ENCODE data around the gene EFCAB6. TPM values are rescaled to one million over a fixed set of nuclear protein-coding genes. Genes with fewer than 3 reads are reported as not detected.

EFCAB6 gene
- total and polyA plus RNA-seq, 2 of the 13 experiments (the other 11 are each of a cell fraction or from before 2014, with no cell fraction given) = not detected

DNA sequence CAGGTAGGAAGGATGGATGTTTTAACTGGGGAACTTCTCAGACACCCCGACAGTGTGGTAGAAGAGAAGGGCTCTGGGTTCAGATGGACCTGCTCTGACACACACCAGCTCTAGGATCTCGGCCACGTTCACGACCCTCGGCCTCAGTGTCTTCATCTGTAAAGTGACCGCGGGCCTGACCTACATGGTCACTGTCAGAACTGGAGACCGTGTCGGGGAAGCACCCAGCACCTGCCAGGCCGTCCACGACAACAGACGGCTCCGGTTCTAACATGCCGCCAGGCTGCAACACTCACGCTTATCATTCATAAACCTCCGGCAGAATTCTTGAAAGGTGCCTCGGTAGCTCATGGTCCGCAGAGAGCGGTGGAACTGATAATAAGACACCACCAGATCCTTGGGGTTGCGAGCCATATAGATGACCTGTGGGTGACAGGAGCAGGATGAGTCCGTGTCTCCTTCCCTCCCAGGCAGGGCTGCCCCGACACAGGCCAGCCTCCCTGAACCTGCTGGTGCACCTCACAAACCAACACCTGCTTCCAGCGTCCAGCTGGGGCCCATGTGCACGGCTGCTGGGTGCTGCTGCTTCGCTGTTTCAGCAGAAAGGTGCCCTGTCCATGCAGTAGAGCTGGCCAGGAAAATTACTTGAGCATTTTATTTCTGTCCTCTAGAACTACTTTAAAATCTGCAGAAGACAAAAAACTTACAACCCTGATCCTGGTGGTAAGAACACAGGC lies 26.6 kb upstream of the EFCAB6 start (continued):
- TF ChIP-seq TBP (CRISPR knock-in tag; IDR thresholded peaks at IDR 0.05) (no peak), REXO4 (CRISPR knock-in tag; IDR thresholded peaks at IDR 0.05; ENCODE audit: borderline replicate concordance) (no peak), PCBP2 (optimal IDR thresholded peaks at IDR 0.05; ENCODE audit: low read depth, low read length, poor library complexity, severe bottlenecking) (no peak), SCMH1 (CRISPR knock-in tag; IDR thresholded peaks at IDR 0.05; ENCODE audit: borderline replicate concordance) (no peak), TCF7 (IDR thresholded peaks at IDR 0.05; ENCODE audit: low read depth) (no peak)
- TF ChIP-seq, protein P1, sequence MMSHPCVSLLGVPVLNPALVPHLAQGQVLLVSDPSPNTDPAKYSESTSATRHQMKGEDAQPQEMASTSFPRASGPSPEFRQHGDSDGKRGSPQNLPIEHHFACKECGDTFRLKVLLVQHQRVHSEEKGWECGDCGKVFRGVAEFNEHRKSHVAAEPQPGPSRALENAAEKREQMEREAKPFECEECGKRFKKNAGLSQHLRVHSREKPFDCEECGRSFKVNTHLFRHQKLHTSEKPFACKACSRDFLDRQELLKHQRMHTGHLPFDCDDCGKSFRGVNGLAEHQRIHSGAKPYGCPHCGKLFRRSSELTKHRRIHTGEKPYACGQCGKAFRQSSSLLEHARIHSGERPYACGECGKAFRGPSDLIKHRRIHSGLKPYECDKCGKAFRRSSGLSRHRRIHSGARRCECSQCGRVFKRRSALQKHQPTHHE (CRISPR knock-in tag; IDR thresholded peaks at IDR 0.05; ENCODE audit: borderline replicate concordance) = no peak

DNA sequence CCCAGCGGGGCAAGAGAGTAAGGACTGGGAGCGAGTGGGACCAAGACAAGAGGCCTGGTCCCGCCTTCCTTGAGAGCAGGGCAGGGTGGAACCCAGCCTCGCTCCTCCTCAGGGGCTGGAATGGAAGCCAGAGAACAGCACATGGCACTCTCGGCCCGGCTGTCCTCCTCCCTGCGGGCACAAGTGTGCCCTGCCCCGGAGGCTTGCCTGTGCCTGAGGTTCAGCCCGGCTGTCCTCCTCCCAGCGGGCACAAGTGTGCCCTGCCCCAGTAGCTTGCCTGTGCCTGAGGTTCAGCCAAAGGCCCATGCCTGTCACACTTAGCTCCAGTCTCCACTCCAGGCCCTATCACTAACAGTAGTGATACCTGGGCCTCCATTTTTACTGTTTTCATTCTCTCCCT lies 26.1 kb upstream of the EFCAB6 start:
- H3K9ac ChIP-seq (ENCODE audit: insufficient read depth, low read depth, low read length) = no peak overlapping the region
- no peaks in the 10 kb centered on the region for H3K79me2 ChIP-seq (ENCODE audit: insufficient read depth, low read length)
- H3K4me2 ChIP-seq (ENCODE audit: low read depth, low read length) = no peak overlapping the region
- H3K4me3 ChIP-seq (replicated peaks in 1 of 3; ENCODE audit: insufficient read depth in 1 of 3, low read depth in 2 of 3, low read length in 3 of 3) = no peak overlapping the region
- WGBS (ENCODE audit: low lambda C conversion rate) = 0% methylated on average over 1 of the region's 10 CpGs
- no peak for FAIRE-seq
- no peak for TF ChIP-seq ZNF83 (CRISPR knock-in tag; IDR thresholded peaks at IDR 0.05; ENCODE audit: borderline replicate concordance)
- no peak overlapping the region for H2AFZ ChIP-seq (ENCODE audit: low read length)
- no peak for ATAC-seq
- in situ Hi-C loops (cut with HindIII; ENCODE audit: extremely low pct_ligation_motif_present, low pct_unique_long_range_greater_than_20kb) (no loop called here), intact Hi-C loops (cut with micrococcal nuclease; ENCODE audit: unreplicated experiment) (no loop called here)
- no TSS peak for BruUV-seq (replicated peaks)
- ChIA-PET CTCF (ENCODE audit: low intra/inter-chr PET ratio, low total read pairs) (no interaction called here), POLR2A (no interaction called here)
- no peak overlapping the region for H3K27ac ChIP-seq (ENCODE audit: extremely low read length, insufficient read depth, low read length)
- no peaks in the 10 kb centered on the region for H3K4me1 ChIP-seq (ENCODE audit: insufficient read depth, low read length)
- H3K27me3 ChIP-seq (ENCODE audit: control insufficient read depth in 1 of 2, insufficient read depth in 2 of 2, low read length in 2 of 2) = peaks cover 3 to 31% of the 10 kb centered on the region in 2 experiments; a peak in 4 of 5 replicates
- no peaks in the 10 kb centered on the region for H3K36me3 ChIP-seq (replicated peaks in 1 of 2; ENCODE audit: control insufficient read depth in 1 of 2, insufficient read depth in 2 of 2, low read length in 2 of 2)
- no peaks in the 10 kb centered on the region for H3K9me3 ChIP-seq (ENCODE audit: low read length)
- H4K20me1 ChIP-seq (ENCODE audit: insufficient read depth, low read length) = peaks cover 2% of the 10 kb centered on the region; the same call in 1 of the 2 replicates
- no peak for DNase-seq (ENCODE audit: low spot score)

Measured in HepG2 (cell line).